ENCODE data around the gene ILDR1.
A peak's percentile ranks its signal among the peaks of the same experiment; 100 is the strongest.
"Not testable (repeated sequence)": the region's sequence is repeated elsewhere in the genome, so short reads cannot be mapped to it uniquely, and the experiment has no call there.

The ILDR1 gene

DNA sequence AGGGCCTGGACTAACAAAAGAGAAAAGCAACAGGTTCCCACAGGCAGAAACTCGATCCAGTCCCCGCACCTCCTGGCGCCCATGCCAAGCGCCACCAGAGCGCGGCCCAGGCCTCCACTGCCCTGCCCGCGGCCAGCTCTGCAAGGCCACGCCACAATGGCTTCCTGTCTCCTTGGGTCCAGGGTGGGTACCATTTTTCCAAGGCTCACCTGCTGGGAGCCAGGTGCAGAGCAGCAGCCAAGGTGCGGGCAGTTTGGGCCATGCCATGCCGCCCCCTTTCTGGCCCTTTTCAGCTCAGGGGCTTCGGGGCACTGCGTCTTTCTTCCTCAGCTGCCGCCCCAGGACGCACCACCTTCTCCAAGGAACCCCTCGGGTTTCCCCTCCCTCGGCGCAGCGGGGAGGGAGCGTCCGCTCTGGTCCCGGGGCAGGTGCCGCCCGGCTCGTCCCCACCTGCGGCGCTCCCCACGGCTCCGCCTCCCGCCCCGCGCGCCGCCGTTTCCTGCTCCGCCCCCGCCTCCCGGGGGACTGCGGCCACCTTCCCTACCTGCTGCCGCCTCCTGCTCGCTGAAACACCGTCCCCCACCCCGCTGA lies at the start of gene ILDR1:
Gene ILDR1 (minus strand): TSS at position 437 of the 591 bp plus-strand sequence. CDS start 170 bp downstream, at position 267.
- DNase-seq = no peak

DNA sequence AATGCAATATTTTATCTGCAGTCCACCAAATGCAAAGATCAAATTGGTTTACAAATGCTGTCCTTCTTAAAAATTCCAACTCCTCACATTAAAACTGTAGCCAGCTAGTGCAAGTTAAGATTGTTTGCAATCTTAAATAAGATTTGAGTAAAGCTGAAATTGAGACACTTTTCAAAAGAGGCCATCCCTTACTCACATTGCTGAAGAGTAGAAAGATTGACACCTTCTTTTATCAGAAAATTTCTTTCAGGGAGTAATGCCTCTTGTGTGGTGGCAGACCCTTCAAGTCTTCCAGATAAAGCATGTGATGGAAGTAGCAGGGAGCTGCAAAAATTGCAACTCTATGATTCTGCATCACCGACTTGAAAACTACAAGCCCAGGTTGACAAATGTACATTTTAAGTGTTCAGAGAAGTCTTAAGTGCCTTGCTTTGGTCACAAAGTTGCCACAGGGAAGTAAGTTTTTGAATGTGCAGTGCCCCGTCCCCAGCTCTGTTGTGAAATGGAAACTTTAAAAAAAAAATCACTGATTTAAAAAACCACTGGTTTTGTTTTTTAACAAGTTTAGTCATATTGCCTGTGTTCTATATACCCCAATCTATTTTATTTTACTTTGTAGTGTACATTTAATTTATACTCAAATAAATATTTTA lies 45.7 kb upstream of the ILDR1 start:
- DNase-seq = peak; percentile 66

DNA sequence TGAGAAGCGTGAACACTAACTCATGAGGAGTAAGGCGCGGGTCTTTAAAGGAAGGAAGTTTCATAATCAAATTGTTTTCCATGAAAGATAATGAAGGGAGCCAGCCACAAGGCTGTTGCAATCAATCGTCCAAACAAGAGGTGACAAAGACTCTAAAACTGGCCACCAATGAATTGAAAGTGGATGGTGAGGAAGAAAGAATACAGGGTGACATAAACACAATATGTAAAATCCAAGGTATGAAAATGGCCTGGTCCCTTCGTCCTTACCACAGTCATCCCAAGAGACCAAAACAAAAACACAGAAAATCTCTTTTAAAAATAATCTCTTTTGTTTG lies 45.1 kb upstream of the ILDR1 start:
- DNase-seq = peak; percentile 39

DNA sequence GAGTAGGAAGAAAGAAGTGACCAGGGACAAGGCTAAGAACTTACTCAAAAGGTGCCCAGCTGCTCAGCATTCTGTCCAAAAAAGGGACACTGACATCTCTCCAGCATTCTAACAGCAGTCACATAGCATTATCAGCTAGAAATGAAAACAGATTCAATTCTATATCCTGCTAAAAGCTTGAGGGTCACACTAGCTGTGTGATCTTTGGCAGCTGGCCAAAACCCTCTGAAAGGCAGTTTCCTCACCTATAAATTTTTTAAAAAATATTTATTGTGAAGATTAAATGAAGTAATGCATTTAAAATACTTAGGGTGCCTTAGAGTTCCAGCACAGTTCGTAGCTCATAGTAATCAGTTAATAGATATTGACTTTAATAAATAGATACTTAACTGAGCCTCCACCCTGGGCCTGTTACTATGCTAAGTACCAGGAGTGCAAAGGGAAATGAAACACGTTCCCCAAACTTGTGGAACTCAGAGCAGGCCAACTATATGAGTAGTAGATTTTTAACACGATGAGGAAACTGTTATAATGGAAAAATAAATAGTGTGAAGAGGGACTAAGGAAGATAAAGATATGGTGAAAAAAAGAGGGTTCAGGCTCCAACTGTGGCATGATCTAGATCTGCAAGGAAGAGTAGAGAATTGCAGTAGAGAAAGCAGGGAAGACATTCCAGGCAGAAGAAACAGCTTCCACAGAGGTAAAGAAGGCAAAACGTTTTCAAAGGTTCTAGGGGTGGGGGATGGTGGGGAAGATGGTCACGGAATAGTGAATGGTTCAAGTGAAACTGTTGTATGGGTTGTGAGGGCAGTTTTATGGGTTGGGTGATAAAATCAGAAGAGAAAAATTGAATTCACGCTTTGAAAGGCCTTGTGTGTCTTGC lies 44.5 kb upstream of the ILDR1 start:
- DNase-seq = no peak

DNA sequence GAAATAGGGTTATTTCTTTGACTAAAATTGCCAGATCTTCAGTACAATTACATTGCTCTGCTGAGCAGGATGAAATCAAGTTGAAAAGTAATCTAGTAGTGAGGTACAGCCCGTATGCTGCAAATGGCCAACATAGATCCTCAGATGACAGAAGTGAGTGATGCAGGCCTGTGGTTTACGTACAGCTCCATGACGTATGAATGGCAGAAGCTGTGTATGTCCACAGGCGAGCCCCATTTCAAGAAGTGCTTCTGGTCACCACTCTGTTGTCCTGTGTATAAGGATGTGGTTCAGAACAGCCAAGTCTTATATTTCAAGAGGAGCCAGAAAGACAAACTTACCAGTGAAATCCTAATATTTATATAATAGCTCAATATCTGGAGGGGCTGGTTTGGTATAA lies 42.3 kb upstream of the ILDR1 start:
- DNase-seq = no peak

DNA sequence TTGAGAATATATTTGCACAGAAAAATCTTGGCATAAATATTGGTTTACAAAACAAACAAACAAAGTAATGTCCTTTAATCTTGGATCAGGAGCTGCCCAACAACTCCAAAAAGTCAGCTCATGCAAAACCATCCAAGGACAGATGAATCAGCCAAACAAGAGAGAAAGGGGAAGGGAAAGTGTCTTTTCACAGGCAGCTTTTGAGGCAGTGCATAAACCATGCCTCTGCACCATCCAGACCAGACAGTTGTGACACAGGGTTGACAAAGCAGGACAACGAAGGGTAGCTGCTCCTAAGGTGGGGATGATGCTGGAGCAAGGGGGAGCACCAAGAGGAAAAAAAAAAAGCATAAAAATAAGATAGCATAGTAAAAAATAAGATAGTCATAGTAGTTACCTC lies 41.9 kb upstream of the ILDR1 start:
- no peak for DNase-seq

DNA sequence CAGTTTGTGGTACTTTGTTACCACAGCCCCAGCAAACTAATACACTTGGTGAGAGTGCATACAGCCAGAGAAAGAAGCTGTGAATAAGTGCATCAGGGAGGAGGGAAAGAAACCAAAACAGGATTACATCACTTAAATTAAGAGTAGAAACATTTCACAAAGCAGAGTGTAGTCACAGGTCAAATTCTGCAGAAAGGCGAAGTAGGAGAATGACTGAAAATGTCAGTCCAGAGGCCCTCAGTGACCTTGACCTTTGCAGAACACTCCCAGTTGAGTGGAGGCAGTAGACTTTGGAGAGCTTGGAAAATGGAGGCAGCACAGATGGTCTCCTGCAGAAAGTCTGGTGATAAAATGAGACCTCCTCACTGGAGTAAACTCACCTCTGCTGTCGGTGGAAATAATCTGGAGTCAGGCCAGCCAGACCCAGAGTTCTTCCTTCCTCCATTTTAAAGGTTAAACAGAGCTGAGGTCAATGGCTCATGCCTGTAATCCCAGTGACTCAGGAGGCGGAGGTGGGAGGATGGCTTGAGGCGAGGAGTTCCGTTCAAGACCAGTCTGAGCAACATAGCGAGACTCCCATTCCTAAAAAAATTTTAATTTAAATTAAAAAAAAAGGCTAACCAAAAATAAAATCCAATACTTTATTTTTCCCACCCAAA lies 38.1 kb upstream of the ILDR1 start:
- no peak for DNase-seq

DNA sequence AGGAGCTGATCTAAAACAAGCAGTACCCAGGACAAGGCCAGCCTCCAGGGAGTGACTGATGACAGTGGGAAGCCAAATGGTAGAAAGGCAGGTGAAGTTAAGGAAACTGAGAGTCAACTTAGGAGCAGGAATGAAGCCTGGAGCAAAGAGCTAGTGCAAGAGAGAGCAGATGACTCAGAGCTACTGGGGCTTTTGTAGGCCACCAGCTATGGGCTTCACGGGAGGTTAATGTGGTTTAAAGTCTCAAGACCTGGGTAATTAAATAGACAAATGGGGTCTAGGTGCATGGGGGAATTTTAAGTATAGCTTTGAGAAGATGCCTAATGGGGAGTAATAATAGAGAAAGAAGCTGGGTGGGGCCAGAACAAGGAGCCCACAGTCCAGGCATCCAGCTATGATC lies 36.2 kb upstream of the ILDR1 start:
- DNase-seq = no peak

DNA sequence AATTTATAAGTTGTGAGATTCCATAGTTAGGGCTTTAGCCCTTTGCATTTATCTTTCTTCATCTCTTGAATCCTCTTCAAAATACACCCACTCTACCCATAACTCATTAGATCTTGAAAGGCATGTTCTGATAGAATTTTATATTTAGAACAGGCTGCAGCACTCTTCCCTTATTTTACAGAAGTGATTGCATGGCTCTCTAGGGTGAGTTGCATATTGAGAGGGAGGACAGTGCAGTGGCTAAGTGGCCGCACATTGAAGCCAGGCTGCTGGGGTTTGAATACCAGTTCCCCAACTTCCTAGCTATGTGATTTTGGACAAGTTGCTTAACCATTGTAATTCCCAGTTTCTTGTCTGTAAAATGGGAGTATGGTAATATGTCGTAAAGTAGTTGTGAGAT lies 35.6 kb upstream of the ILDR1 start:
- no peak for DNase-seq

DNA sequence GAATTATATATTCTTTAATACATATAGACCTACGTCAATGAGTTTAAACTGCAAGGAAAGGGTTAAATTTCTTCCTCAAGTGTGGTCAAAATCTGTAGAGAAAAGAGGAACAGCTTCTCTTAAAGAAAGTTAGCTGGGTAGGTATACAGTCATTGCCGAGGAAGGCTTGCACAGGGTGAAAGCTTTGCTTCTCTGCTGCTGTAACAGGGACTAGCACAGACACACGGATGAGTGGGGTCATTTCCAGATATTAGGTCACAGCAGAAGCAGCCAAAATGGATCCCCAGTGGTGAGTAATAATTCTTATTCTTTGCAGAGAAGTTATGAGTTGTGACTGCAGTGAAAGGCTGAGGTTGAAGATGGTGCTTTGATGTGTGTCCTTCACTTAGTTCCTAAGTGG lies 33.2 kb upstream of the ILDR1 start, which contains the start of gene CD86:
Gene CD86 (plus strand): TSS at position 148 of the 400 bp plus-strand sequence. CDS start 128 bp downstream, at position 276.
- DNase-seq = peak; percentile 44

DNA sequence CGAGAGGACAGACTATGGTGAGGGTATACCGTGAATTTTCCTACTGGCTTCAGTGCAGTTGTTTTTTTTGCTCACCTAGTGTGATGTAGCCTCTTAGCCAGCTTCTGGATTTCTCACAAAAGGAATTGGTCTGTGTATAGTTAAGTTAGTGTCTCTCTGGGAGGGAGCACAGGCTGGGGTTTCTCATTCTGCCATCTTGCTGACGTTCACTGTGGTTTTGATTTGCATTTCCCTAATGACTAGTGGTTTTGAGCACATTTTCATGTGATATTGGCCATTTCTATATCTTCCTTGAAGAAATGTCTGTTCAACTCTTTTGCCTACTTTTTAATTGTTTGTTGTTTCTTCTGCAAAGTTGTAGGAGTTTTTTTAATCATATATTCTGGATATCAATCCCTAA lies 30.9 kb upstream of the ILDR1 start:
- DNase-seq = no peak

DNA sequence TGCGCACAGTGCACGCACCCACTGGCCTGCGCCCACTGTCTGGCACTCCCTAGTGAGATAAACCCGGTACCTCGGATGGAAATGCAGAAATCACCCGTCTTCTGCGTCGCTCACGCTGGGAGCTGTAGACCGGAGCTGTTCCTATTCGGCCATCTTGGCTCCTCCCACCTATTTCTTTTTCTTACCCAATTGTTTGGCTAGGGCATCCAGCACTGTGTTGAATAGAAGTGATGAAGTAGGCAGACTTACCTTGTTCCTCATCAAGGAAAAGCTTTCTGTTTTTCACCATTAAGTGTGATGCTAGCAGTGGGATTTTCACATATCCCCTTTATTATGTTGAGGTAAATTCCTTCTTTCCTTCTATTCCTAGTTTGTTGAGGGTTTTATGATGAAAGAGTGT lies 25.7 kb upstream of the ILDR1 start:
- DNase-seq = not testable (repeated sequence)

DNA sequence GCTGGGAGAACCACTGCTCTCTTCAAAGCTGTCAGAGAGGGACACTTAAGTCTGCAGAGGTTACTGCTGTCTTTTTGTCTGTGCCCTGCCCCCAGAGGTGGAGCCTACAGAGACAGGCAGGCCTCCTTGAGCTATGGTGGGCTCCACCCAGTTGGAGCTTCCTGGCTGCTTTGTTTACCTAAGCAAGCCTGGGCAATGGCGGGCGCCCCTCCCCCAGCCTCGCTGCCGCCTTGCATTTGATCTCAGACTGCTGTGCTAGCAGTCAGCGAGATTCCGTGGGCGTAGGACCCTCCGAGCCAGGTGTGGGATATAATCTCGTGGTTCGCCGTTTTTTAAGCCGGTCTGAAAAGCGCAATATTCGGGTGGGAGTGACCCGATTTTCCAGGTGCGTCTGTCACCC lies 25.2 kb upstream of the ILDR1 start:
- not testable (repeated sequence) for DNase-seq

DNA sequence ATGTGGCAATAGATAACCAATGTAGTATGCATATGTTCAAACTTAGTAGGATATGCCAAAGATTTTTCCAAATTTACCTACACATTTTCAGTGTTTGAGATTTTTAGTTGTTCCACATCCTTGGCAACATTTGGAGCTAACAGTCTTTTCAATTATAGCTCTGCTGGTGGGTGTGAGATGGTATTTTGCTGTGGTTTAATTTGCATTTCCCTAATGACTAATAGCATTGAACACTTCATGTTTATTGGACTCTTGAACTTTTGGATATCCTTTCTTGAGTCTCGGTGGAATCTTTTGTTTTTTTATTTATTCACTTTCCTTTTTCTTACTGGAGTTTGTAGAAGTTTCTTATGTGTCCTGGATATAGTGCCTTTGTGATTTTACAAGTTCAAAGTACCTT lies 11.0 kb upstream of the ILDR1 start:
- DNase-seq = no peak

DNA sequence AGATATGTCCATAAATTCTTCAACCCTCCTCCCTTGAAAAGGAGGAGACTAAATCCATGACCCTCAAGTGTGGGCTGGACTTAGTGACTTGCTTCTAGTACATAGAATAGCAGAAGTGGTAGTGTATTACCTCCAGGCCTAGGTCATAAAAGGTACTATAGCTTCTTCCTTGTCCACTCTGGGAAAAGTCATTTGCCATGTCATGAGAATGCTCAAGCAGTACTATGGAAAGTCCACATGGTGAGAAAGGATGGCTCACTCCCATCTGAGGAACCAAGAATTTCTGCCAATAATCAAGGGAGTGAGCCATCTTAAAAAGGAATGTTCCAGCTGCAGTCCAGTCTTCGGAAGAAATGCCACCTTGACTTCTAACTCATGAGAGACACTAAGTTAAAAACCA lies 10.5 kb upstream of the ILDR1 start:
- no peak for DNase-seq

DNA sequence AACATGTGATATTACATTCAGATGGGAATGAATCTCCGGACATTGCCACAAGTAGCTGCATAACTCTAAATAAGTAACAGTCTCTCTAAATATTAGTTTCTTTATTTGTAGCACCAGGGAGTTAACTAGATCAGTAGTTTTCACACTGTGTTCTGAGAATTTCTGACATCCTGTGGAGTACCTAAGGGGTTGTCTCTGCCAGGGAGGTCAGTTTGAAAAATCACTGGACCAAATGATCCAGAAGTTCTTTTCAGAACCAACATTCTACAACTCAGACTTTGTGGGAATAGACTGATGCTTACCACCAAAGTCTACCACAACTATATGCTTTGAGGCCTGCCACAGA lies 9.0 kb upstream of the ILDR1 start:
- no peak for DNase-seq

DNA sequence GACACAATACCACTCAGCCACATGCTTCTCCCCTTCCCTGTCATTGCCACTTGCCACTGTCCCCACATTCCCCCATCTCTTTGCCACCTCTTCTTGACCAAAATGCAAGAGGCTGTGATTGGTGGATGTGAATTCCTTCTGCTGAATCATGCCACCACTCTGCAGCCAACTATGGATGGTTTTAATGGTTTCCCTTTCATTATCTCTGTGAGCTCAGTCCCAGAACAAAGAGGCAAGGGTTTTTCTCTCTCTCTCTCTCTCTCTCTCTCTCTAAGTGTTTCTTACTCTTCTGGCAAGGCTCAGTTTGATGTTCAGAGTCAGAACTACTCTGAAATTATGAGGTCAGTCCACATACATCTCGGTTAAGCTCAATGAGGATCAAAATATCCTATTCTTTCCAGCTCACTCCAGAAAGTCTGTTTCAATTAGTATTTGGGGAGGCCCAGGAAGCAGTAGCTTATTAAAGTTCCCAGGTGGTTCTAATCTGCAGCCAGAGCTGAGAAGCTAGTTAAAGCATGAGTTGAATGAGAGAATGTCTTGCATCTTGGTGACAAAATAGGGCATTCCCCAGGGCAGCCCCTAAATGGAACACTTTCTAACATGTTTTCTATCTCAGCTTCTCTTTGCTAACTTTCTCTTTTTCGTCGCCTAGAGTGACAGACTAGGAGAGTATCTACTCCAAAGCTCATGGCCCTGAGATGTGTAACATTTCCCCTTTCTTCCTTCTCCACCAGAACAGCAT lies 8.5 kb upstream of the ILDR1 start:
- peak; percentile 67 for DNase-seq

DNA sequence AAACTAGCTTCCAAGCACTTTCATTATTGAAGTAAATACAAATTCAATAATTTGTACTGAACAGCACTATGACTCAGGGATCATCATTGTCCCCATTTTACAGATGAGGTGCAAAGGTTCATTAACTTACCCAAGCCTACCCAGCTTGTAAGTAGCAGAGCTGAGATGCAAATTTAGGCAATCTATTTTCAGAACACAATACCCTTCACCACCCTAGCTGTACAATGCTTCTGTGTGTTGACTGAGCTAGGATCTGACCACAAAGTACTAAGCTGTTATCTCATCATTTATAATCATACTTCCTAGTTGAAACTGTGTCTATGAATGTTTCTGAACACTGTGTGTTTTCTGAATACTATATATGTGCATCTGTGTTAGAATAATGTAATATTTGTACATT lies 3.2 kb upstream of the ILDR1 start:
- DNase-seq = no peak

DNA sequence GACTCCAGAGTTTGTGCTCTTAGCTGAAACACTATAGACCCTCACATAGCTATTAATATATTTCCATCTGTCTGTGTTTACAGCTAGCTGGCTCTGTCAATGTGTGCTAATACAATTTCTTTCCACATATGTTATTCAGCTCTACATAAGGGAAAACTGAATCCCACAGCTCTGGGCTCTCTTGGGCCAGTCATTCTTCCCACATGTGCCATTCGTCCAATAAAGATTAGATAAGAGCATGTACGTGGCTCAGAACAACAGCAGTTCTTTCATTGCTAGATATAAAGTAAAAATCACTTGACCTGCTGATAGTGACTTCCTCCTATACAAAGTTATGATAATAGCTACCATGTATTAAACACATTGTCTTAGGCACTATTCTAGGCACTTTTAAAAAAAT lies 2.8 kb upstream of the ILDR1 start:
- no peak for DNase-seq

DNA sequence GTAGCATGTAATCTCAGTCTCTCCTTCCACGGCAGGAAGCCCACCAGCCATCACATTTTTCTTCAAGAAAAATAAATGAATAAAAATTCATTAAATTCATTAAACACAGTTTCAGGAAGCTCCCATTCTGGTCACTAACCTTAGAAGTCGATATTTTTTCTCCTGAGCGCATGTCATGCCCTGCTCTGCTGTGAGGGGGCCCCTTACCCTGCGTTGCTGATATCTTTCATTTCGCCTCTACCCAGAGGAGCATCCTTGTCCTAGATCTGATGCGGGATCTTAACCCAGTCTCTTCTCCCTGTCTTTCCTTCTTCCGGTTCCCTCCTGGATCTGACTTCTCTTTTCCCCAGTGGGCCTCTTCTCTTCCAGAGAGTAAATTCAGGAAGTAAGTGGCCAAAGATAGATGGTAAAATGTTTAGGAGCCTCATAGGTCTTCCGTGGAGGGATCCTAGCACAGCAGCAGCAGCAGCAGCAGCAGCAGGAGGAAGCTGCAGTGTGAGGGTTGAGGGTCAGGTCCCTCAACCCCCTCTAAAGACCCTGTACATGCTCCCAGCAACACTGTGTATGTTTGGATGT lies 1.4 kb upstream of the ILDR1 start:
- no peak for DNase-seq

DNA sequence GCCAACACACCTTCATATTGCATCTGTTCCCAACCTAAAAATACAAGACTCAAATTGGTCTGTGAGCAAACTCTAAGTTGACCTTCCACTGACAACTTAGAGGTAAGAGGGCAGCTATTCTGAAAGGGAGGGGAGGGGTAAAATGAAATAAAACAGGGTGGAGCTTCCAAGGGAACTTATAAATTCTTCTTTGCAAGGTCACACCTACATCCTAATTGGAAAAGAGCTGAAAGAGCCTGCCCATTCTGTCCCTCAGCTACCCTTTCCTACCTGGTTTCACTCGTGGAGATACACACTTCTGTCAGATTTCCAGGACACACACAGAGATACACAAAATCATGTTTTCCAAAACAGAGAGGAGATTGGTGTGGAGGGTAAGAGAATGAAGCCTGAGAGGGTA lies 1.0 kb downstream of the ILDR1 start:
- DNase-seq = no peak

DNA sequence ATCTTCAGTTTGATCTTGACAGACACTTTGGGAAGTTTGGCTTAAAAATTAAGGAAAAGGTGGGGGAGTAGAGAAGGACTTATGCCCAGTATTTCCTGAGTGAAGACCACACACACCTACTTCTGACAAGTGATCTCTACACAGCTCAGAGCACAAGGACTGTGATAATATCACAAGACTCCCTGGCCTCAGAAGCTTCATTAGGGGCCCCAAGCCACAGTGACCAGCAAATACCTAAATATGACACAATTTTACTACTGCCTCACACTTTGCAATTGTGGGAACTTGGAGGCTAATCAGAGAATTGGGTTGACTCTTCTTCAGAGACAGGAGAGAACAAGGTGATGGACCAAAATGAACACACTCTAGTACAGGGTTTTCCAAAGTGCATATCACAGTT lies 2.6 kb downstream of the ILDR1 start:
- no peak for DNase-seq

DNA sequence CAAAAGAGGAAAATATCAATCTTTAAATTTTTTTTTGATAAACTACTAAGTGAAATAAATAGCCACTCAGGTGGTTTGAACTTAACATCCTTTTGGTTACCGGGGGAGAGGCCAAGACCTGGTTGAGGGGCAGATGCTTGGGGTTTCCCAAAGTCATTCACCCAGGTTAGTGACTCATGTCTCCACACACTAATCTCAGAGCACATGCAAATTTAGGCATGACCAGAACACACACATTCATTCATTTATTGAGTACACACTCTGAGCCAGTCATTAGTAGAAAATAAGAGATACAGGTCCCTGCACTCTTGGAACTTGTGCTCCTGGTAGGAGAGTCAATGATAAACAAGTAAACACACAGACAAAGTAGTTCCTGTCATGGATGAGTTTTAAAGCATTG lies 7.3 kb downstream of the ILDR1 start:
- DNase-seq = peak; percentile 77

Measured in activated CD4-positive, alpha-beta T cell treated with anti-CD3 and anti-CD28 coated beads, Interleukin-2, Interleukin-6, amounts not matched to agents 100 ng/mL and 50 ng/mL, durations not matched to agents 16 hours and 8 hours (primary cell).